GM19023 (cell line): Measurements from ENCODE around the gene ZFAND3.

ENCODE experiments used
- ATAC-seq: cut with Tn5 transposase; IDR thresholded peaks from one replicate; pipeline ENCODE4 v1.9.1; 2021; ENCODE audit warnings: mild to moderate bottlenecking, moderate library complexity; ENCODE audit not compliant: unreplicated experiment

The ZFAND3 gene

GRCh38 chr6:38174806-38175495, 355.4 kb downstream of the ZFAND3 start:
- ATAC-seq: no peak

GRCh38 chr6:38175786-38176185, 356.3 kb downstream of the ZFAND3 start:
- no peak for ATAC-seq

GRCh38 chr6:38176797-38177751, 357.5 kb downstream of the ZFAND3 start:
- no peak for ATAC-seq

- ATAC-seq: no peak
Measured at GRCh38 chr6:38177882-38178583, 358.5 kb downstream of the ZFAND3 start.

- no peak for ATAC-seq
Measured at GRCh38 chr6:38178584-38178886, 359.0 kb downstream of the ZFAND3 start.

GRCh38 chr6:38179300-38179699, 359.8 kb downstream of the ZFAND3 start:
- ATAC-seq: no peak

- ATAC-seq: no peak
Measured at GRCh38 chr6:38179794-38180430, 360.4 kb downstream of the ZFAND3 start.

GRCh38 chr6:38180586-38180985, 361.1 kb downstream of the ZFAND3 start:
- no peak for ATAC-seq

GRCh38 chr6:38182426-38182825, 362.9 kb downstream of the ZFAND3 start:
- ATAC-seq: no peak

- no peak for ATAC-seq
Measured at GRCh38 chr6:38183856-38184584, 364.5 kb downstream of the ZFAND3 start.

GRCh38 chr6:38184585-38185080, 365.1 kb downstream of the ZFAND3 start:
- no peak for ATAC-seq

- no peak for ATAC-seq
Measured at GRCh38 chr6:38185244-38185643, 365.7 kb downstream of the ZFAND3 start.

GRCh38 chr6:38185752-38186151, 366.2 kb downstream of the ZFAND3 start:
- no peak for ATAC-seq

GRCh38 chr6:38187325-38187724, 367.8 kb downstream of the ZFAND3 start:
- ATAC-seq: no peak

GRCh38 chr6:38187811-38188590, 368.5 kb downstream of the ZFAND3 start:
- no peak for ATAC-seq

GRCh38 chr6:38188677-38189335, 369.3 kb downstream of the ZFAND3 start:
- no peak for ATAC-seq

GRCh38 chr6:38191418-38191817, 371.9 kb downstream of the ZFAND3 start:
- ATAC-seq: no peak

GRCh38 chr6:38192011-38192410, 372.5 kb downstream of the ZFAND3 start:
- no peak for ATAC-seq

GRCh38 chr6:38192487-38192886, 373.0 kb downstream of the ZFAND3 start:
- ATAC-seq: no peak
